ENCODE results near the gene PREX1. TPM values are rescaled to one million over a fixed set of nuclear protein-coding genes. Genes with fewer than 3 reads are reported as not detected.

Gene PREX1
- total RNA-seq, 3 donors from 2014 or later = 53.1 to 84.2 (median 65.1) TPM

GRCh38 chr20:48701702-48702101, 126.1 kb downstream of the PREX1 start:
- Histone ChIP-seq H3K9me3 (no peaks in the 10 kb centered on the region), H3K27me3 (no peaks in the 10 kb centered on the region), H3K36me3 (no peaks in the 10 kb centered on the region), H3K4me1 (peaks cover 6 to 9% of the 10 kb centered on the region in 2 donors), H3K4me3 (no peak overlapping the region), H3K27ac (no peak overlapping the region)
- no peak for DNase-seq (ENCODE audit: low spot score in 2 of 2)
- intact Hi-C loops (cut with DNase I; ENCODE audit: low total_unique reads) = no loop called here
- no peak for TF ChIP-seq POLR2AphosphoS5 (IDR thresholded peaks at IDR 0.05)
- no peak for TF ChIP-seq CTCF (IDR thresholded peaks at IDR 0.05)
- TF ChIP-seq POLR2A (IDR thresholded peaks at IDR 0.05) = no peak

GRCh38 chr20:48698507-48699267, 129.1 kb downstream of the PREX1 start:
- H3K27me3 ChIP-seq = no peaks in the 10 kb centered on the region
- no peaks in the 10 kb centered on the region for H3K9me3 ChIP-seq
- H3K4me1 ChIP-seq = peaks cover 4 to 6% of the 10 kb centered on the region in 2 donors
- H3K4me3 ChIP-seq = no peak overlapping the region
- intact Hi-C loops (cut with DNase I; ENCODE audit: low total_unique reads) = no loop called here
- DNase-seq (ENCODE audit: low spot score in 2 of 2) = no peak
- TF ChIP-seq POLR2AphosphoS5 (IDR thresholded peaks at IDR 0.05) (no peak), CTCF (IDR thresholded peaks at IDR 0.05) (no peak), POLR2A (IDR thresholded peaks at IDR 0.05) (no peak)
- H3K36me3 ChIP-seq = no peaks in the 10 kb centered on the region
- peak overlapping the region; percentile 62 to 69 for H3K27ac ChIP-seq

GRCh38 chr20:48697845-48698491, 129.8 kb downstream of the PREX1 start:
- DNase-seq (ENCODE audit: low spot score in 2 of 2) = peak; percentile 80 to 81
- intact Hi-C loops (cut with DNase I; ENCODE audit: low total_unique reads) = no loop called here
- H3K27me3 ChIP-seq = no peaks in the 10 kb centered on the region
- H3K9me3 ChIP-seq = no peaks in the 10 kb centered on the region
- H3K4me3 ChIP-seq = no peak overlapping the region
- no peaks in the 10 kb centered on the region for H3K36me3 ChIP-seq
- H3K4me1 ChIP-seq = peaks cover 0 to 6% of the 10 kb centered on the region in 2 donors
- TF ChIP-seq POLR2AphosphoS5 (IDR thresholded peaks at IDR 0.05) (no peak), CTCF (IDR thresholded peaks at IDR 0.05) (no peak), POLR2A (IDR thresholded peaks at IDR 0.05) (no peak)
- peak overlapping the region; percentile 62 to 69 for H3K27ac ChIP-seq

GRCh38 chr20:48696671-48697070, 131.1 kb downstream of the PREX1 start:
- Histone ChIP-seq H3K27ac (no peak overlapping the region), H3K27me3 (no peaks in the 10 kb centered on the region), H3K36me3 (no peaks in the 10 kb centered on the region), H3K9me3 (no peaks in the 10 kb centered on the region), H3K4me3 (no peak overlapping the region), H3K4me1 (peaks cover 0 to 6% of the 10 kb centered on the region in 2 donors)
- intact Hi-C loops (cut with DNase I; ENCODE audit: low total_unique reads) = no loop called here
- DNase-seq (ENCODE audit: low spot score in 2 of 2) = no peak
- TF ChIP-seq POLR2A (IDR thresholded peaks at IDR 0.05) = no peak
- no peak for TF ChIP-seq CTCF (IDR thresholded peaks at IDR 0.05)
- TF ChIP-seq POLR2AphosphoS5 (IDR thresholded peaks at IDR 0.05) = no peak

- intact Hi-C loops (cut with DNase I; ENCODE audit: low total_unique reads) = no loop called here
Observed at GRCh38 chr20:48695738-48696137, 132.1 kb downstream of the PREX1 start.

More at GRCh38 chr20:48695738-48696137, 132.1 kb downstream of the PREX1 start:
- TF ChIP-seq CTCF (IDR thresholded peaks at IDR 0.05) = no peak
- no peak for TF ChIP-seq POLR2A (IDR thresholded peaks at IDR 0.05)
- no peak for TF ChIP-seq POLR2AphosphoS5 (IDR thresholded peaks at IDR 0.05)
- Histone ChIP-seq H3K27ac (no peak overlapping the region), H3K4me3 (no peak overlapping the region), H3K36me3 (no peaks in the 10 kb centered on the region), H3K4me1 (peaks cover 0 to 6% of the 10 kb centered on the region in 2 donors), H3K9me3 (no peaks in the 10 kb centered on the region), H3K27me3 (no peaks in the 10 kb centered on the region)
- no peak for DNase-seq (ENCODE audit: low spot score in 2 of 2)
